NT2/D1 (cell line): Measurements from ENCODE around the gene FBP2.

Experiments
- YY1 ChIP-seq: IDR thresholded peaks from 2 replicates; pipeline ENCODE4 v1.6.1; 2011; ENCODE audit not compliant: insufficient read length, insufficient read depth
- ZNF274 ChIP-seq: IDR thresholded peaks from 2 replicates; pipeline ENCODE4 v1.6.1; 2011; ENCODE audit warnings: mild to moderate bottlenecking, low read depth, low read length

DNA sequence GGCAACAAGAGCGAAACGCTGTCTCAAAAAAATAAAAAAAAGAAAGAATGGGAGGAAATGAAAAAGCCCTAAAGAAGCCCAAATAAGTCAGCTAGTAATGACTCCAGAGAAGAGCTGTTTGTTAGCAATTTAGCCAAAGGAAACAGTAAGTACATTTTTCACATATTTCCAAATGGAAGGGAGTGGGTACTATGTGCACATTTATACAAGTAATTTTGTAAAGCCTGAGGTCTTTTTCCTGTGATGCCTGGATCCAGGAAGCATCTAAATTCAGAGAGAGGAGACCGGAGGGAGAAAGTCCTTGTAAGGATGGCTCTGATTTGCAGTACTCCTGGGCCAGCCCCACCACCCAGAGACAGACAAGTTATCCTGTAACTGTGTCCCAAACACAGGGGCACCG, 31.0 kb upstream of the FBP2 start:
- TF ChIP-seq ZNF274 (no peak), YY1 (no peak)
